DMS153 (cell line): ENCODE data around the gene TREH.
A peak's percentile ranks its signal among the peaks of the same experiment; 100 is the strongest.

Experiments
- DNase-seq: peaks from one replicate; lab custom pipeline; 2025; lab: John Stamatoyannopoulos, UW

Gene TREH

GRCh38 chr11:118663902-118664301 lies 15.5 kb downstream of the TREH start:
- no peak for DNase-seq

GRCh38 chr11:118663381-118663780 lies 16.1 kb downstream of the TREH start:
- no peak for DNase-seq

DNA sequence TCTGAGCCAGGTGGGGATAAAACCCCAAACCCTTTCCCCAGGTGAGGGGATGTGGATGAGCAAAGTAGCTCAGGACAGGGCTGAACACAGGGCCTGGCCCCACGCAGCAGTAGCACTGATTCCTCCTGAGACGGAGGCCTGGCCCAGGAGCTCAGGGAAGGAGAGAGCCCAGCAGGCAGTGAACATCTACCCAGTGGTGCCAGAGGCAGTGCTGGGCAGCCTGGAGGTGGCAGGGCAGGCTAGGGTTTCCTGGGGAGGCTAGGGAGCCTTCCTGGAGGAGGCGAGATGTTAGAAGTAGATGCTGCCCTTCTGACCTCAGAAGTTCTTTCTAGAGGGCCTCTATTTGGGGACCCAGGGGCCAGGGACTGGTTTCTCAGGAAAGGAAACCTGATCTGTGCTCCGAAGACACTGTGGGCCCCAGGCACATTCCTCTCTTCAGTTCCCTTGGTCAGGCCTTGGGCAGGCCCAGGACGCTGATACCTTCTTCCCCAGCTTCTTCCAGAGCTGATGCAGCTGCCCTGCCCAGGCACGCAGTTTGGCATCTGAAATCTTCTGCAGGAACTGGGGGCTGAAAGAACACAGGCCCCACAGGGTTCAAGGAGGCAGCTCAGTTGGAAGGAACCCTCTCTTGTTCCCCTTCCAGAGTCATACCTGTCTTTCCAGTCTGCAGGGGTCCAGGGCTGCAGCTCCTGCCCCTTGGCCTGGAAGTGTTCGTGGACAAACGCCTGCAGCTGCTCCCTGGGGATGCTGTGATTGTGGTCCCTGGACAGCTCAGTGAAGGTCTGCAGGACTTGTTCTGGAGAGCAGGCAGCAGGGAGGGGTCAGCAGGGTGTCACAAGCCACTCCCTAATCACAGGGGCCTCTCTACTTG lies 16.8 kb downstream of the TREH start:
- no peak for DNase-seq

- DNase-seq, result no peak
Observed at GRCh38 chr11:118661425-118662301, 17.8 kb downstream of the TREH start.

DNA sequence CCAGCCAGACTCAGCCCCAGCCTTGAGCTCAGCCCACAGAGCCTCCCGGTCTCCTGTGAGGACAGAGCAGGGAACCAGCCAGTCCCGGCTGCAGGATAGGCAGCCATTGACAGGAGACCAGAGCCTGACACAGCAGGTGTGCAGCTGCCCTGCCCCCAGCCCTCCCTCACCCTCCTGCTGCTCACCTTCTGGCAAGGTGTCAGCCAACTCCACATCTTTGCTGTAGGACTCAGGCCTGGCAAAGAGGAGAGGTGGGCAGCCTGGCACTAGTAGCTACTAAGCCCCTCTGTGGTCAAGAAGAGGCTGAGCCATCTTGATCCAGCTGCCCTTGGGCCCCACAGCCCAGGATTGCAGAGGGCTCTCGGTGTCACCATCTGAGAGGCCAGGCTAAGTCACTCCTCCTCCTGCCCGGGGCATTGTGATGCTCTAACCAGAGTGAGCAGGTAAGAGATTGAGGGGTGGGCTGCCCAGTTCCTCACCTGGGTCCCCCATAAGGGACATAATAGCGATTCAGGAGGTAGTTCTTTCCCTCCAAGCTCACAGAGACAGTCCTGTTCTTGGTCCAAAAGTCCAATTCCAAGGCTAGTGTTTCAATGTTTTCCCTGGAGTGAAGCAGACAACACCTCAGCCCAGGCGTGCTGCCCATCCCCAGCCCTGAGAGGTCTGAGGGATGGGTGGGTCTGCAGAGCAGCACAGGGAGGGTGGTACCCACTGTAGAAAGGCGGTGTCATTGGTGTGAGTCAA lies 18.6 kb downstream of the TREH start:
- no peak for DNase-seq

DNA sequence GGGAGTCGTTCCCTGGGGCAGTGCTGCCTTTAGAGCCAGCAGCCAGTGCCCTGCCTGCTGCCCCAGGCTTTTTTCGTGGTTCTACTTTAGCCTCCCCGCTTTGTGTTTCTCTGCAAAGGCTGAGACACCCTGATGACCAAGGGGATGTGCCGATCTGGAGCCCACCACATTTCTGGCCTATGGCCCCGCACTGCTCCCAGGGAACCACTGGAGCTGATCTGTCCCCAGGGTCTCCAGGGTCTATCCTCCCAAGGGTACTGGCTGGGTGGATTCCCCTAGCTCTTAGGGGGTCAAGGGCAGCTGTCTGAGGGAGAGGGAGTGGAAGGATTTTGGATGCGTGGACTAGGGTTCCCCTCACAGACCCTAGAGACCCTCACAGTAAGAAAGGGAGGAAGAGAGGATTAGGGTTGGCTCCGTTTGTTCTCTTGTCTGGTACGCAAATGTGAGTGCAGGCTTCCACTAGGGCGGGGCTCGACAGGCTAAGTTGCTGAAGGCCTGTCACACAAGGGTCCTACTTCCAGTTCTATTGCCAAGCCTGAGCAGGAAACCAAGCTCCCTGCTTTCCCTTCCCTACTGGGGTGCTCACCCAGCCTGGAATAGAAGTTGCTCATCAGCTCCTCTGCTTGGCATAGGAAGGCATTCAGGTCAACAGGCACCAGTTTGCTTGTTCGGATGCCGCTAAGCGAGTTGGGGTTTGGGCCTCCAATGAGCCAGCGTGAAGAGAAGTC lies 19.3 kb downstream of the TREH start:
- no peak for DNase-seq

DNA sequence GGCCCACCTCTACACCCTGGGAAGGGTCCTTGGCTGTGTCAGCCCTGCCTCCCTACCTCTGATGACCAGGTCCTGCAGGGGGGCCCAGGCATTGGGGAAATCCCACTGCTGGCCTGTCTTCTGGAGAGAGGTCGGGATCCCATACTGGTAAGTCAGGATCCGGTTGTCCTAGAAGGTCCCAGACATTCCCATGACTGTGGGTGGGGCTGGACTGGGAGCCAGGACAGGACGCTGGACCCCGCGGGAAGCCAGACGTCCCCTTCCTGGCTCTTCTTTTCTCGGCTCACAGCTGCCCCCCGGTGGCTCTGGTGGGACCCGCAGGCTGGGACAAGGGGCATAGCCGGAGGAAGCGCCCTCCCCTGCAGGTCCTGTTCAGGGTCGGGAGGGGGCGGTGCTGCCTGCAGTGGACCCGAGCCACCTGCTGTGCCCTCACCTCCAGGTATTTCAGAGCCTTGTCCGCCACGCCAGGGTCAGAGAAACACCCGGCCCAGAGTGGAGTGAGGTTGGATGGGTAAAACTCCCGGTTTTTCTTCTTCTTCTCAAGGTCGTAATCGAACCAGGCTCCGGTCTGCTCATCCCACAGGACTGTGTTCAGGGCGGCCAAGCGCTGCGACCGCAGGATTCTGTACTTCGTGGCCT lies 20.0 kb downstream of the TREH start:
- DNase-seq, result peak; percentile 76

- no peak for DNase-seq
Observed at GRCh38 chr11:118658429-118659313, 20.8 kb downstream of the TREH start.

DNA sequence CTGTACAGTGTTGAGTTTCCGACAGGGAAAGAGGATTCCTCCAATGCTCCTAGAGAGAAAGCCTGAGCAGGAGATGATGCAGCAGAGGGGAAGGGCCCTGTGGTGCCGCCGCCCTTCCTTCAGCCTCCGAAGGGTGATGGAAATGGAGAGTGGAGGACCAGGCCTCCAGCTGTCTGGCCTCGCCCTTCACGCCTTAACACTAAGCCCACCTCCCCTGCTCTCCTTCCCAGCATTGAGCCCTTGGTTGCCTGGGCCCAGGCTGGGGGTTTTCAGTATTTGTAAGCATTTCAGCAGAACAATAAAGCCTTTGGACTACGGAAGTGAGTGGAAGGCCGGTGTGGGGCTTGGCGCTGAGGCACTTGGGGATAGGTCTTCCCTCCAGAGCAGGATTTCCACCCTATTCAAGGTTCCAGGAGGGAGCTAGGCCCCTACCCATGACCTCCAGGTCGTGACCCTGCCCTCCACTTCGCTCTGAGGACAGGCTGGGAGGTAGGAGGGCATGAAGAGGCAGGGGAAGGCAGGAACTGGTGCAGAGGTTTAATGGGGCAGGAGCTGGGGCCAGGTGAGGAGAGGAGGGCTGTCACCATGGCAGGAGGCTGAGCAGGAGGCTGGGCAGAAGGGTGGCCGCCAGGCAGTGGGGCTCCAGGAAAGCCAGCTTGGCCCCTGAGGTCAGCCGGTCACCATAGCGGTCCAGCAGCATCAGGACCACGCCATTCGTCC lies 21.6 kb downstream of the TREH start:
- DNase-seq, result no peak

GRCh38 chr11:118657238-118657637 lies 22.2 kb downstream of the TREH start:
- DNase-seq, result no peak

DNA sequence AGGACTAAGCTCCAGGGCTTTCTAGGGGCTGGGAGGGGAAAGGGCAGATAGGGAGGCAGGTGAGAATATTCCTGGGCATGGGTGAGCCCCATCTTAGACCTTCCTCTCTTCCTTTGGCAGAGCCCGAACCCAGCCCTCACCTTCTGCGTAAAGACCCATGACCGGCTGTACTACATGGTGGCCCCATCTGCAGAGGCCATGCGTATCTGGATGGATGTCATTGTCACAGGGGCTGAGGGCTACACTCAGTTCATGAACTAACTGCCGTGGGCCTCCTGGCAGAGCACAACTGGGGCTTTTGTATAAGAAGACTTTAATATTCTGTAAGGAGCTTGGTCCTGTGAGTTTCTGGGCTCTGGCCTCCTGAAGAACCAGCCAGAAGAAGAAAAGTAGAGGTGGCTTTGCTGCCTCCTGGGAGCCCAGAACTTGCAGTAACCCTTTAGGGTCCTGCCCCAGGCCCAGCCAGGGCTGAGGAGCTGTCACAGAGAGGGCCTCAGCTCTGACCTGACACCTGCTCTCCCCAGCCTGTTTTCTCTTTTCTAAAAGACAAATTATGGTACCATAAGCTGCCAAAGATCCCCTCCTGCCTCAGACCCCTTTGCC lies 22.8 kb downstream of the TREH start:
- no peak for DNase-seq

DNA sequence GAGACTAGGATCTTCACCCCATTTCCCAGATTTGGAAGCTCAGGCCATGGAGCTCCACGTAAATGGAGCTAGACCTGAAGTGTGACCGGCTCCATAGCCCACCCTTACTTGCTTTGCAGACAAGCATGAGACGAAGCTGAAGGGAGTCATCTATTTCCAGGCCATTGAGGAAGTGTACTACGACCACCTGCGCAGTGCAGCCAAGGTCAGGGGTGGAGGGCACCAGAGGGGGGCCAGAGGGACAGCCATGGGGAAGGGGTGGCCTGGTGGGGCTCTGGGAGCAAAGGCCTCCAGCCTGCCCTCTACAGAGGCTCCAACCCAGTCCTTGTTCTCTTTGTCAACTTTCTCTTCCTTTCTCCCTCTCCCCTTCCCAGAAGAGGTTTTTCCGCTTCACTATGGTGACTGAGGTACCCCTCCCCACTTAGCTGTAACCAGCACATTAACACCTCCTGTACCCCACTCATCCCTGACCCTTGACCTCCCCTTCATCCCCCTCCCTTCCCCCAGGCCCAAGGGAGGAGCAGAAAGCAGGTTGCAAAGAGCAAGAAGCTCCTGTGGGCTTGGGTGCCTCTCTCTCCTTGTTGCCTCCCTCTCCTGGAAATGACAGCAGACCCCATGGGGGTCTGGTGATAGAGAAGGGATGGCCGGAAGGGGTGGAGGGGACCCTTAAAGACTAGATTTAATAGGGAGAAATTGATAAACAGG lies 23.8 kb downstream of the TREH start:
- DNase-seq, result no peak

- DNase-seq, result no peak
Observed at GRCh38 chr11:118653684-118654390, 25.6 kb downstream of the TREH start.

GRCh38 chr11:118652681-118653181 lies 26.7 kb downstream of the TREH start:
- DNase-seq, result no peak

- no peak for DNase-seq
Observed at GRCh38 chr11:118651820-118652219, 27.6 kb downstream of the TREH start.

DNA sequence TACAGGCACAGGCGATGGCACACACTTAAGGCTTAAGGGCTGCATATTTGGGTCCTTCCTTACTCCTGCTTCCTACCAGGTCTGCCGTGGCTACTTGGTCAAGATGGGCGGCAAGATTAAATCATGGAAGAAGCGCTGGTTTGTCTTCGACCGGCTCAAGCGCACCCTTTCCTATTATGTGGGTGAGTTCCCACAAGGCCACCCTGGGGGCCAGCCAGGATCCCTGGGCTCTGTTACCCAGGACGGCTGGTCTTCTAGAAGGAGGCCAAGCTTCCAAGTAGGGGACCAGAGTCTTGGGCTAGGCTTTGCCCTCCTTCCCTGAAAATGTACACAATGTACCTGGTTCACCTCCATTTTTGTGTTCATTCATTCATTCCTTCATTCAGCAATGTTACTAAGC lies 29.1 kb downstream of the TREH start:
- no peak for DNase-seq

DNA sequence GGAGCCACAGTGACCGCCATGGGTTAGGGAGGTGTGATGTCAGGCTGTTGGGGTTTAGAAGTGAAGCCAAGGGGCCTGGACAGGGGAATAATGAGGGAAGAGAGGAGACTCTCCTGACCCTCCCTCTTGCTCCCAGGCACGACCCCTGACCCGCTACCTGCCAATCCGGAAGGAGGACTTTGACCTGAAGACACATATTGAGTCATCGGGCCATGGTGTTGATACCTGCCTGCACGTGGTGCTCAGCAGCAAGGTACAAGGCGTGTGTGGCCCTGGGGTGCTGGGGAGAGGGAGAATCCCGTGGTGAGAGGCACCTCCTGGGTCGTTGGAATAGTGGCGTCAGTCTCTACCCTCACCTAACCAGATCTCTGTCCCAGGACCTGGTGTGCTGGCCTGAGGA lies 29.5 kb downstream of the TREH start:
- DNase-seq, result no peak

GRCh38 chr11:118648291-118648690 lies 31.2 kb downstream of the TREH start:
- no peak for DNase-seq
